H1 (cell line): Measurements from ENCODE around the gene CFAP54. TPM values are rescaled to one million over a fixed set of nuclear protein-coding genes. Genes with fewer than 3 reads are reported as not detected.

Experiments
- CTCF ChIP-seq, 3 experiments: IDR thresholded peaks; 1 replicate in 2 of 3; 2 replicates in 1 of 3; pipeline versions ENCODE4 v1.5.1 to v1.6.1; 2011; ENCODE audit warnings: low read length in 3 of 3, mild to moderate bottlenecking in 3 of 3, inconsistent platforms in 2 of 3, low read depth in 1 of 3, moderate library complexity in 1 of 3; ENCODE audit not compliant: insufficient read depth in 1 of 3; ENCODE audit errors: control extremely low read depth in 1 of 3
- polyA plus RNA-seq, 7 experiments: library from polyadenylated mRNA; depleted of rRNA in 3 of 7; stranded (reverse) in 5 of 7; unstranded in 2 of 7; fragments of >200 nt in 5 of 7; fragments of 200-250 nt in 2 of 7; gene quantifications; 1 replicate in 5 of 7; 2 replicates in 1 of 7; 4 replicates in 1 of 7; pipeline versions ENCODE4 v1.2.1 to v1.2.3, GENCODE V29; 2011 to 2013; ENCODE audit warnings: missing spikeins in 2 of 7, mixed read lengths in 2 of 7
- total RNA-seq: library from RNA; stranded (reverse); fragmentation: NEBNext Ultra II Directional; extraction: Animal tissue kit (Norgen Biotek cat#: 25700); gene quantifications from 2 replicates; pipeline ENCODE4 v1.2.1, GENCODE V29; 2021

The CFAP54 gene
- total and polyA plus RNA-seq, 2 of the 8 experiments (the other 6 are each of a cell fraction or from before 2014, with no cell fraction given), result 0.17 to 0.33 TPM

- no peak for TF ChIP-seq CTCF (IDR thresholded peaks at IDR 0.05; ENCODE audit: control extremely low read depth in 1 of 3, insufficient read depth in 1 of 3, low read depth in 1 of 3, low read length in 3 of 3)
- TF ChIP-seq, all 59 proteins: peak for 0
These were observed 281.1 kb downstream of the CFAP54 start (continued) for GRCh38 chr12:96770219-96771102.
